HG03565 (cell line): ENCODE measurements around the gene SYNGR3.

Experiments
- ATAC-seq: cut with Tn5 transposase; IDR thresholded peaks from one replicate; pipeline ENCODE4 v1.9.1; 2021; ENCODE audit warnings: mild to moderate bottlenecking, moderate library complexity; ENCODE audit not compliant: unreplicated experiment

The SYNGR3 gene

DNA sequence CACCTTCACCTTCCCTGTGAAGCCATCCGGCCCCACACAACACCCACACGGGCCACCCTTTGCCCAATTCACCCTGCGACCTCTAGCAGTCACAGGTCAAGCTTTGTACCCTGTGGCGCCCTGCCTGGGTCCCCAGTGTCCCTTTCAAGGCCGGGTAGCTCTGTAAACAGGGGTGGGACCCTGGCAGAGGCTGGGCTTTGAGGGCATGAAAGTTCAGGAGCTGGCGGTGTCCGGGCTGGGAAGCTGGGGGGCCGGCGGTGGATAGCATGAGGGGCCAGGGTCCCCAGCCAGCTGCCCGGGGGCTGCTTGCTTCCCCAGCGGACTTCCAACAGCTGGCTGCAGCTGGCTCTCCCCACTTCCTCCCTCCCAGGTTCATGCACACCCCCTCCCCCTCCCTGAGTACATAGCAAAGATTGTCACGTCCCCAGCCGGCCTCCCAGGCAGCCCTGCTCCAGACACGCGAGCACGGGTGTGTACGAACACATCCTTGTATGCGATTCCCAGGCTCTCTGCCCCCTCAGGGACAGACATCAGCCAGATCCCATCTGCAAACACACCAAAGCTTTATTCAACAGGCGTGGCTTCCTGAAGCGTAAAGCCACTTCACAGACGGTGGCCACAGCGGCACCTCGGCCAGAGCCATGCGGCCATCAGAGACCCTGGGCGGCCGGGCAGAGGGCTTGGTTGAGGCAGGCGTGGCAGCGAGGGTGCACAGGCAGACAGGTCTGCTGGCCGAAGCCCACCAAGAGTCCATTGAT, 49.7 kb downstream of the SYNGR3 start:
- no peak for ATAC-seq

DNA sequence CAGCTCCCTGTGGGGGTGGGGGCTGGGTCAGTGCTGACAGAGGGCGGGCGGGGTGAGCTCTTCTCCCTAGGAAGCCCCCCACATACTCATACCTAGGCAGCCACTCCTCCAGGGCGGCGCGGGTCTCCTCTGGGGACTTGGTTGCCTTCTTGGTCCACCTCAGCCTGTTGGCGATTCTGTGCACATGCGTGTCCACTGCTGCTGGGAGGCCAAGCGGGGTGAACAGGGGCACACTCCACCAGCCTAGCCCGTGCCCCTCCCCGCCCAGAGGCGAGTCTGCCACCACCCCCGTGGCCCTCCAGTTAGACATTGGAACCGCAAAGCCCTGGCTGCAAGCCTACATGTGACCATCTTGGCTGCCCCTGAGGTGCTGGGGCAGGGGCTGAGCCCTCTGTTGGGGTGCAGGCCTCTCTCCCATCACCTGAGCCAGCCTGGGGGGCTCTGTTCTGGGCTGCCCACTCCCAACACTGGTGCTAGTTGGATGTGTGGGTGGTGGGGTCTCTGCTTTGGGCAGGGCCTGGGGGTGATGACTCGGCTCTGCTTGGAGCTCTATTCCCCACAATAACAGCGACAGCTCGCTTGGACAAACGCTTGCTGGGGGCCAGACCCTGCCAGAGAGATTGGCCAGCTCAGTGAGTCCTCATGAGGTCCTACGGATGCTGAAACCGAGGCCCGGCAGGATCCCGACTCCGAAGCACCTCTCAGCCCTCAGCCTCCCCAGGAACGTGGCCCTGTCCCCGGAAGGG, 50.4 kb downstream of the SYNGR3 start:
- ATAC-seq: no peak

- ATAC-seq: no peak
Measured at GRCh38 chr16:2040787-2041522, 51.2 kb downstream of the SYNGR3 start.

DNA sequence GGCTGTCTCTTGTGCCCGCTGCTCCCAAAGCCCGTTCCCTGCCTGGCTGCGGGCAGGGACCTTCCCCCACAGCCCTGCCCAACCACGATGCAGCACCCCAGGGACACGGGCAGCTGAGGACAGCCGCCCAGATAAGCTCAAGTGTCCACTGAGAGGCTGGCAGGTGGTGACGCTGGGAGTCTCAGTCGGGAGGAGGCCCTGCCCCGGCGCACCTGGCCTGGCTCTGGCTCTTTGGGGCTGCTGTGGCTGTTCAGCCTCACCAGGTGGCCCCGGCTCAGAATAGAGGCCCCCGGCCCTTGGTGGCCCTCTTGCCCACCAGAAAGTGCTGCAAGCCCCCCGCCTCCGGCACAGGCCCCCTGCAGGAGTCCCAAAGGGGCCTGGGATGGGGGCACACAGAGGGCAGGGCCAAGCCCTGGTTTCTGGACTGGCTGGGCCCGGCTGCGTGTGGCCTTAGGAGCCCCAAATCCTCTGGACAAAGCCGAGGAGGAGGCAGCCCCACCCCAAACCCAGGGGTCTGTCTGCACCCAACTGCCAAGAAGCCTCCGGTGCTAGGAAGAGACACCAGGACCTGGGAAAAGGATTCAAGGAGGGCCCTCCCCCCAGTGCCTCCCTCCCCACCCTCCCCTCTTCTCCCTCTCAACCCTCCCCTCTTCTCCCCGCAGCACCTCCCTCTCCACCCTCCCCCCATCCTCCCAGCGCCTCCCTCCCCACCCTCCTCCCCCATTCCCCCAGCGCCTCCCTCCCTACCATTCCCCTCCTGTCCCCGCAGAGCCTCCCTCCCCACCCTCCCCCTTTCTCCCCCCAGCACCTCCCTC, 52.6 kb downstream of the SYNGR3 start:
- no peak for ATAC-seq

- ATAC-seq: no peak
Measured at GRCh38 chr16:2042986-2043666, 53.4 kb downstream of the SYNGR3 start.
